RWPE2 (cell line): ENCODE measurements around the gene TSPAN2.

Experiments used
- ATAC-seq: fragments of 200-7000 bp; cut with Tn5 transposase; 3 replicates; pipeline ENCODE4 v1.9.1; 2021; ENCODE audit warnings: low read depth
- DNase-seq: peaks from one replicate; pipeline ENCODE4 v3.0.0-alpha.2; 2020; ENCODE audit warnings: low spot score
- H3K27ac ChIP-seq: fragments of 450-650 bp; 2 replicates; pipeline ENCODE4 v1.5.1; 2017; ENCODE audit warnings: mild to moderate bottlenecking; ENCODE audit not compliant: poor library complexity, severe bottlenecking
- H3K27me3 ChIP-seq: fragments of 250-450 bp; sonication (Bioruptor Pico); 2 replicates; pipeline ENCODE4 v1.5.1; 2021; ENCODE audit warnings: mild to moderate bottlenecking, moderate library complexity; ENCODE audit not compliant: insufficient read depth, poor library complexity, severe bottlenecking
- H3K36me3 ChIP-seq: fragments of 250-450 bp; sonication (Bioruptor Pico); 2 replicates; pipeline ENCODE4 v1.5.1; 2020; ENCODE audit warnings: low read depth, mild to moderate bottlenecking, moderate library complexity
- H3K4me1 ChIP-seq: fragments of 250-450 bp; sonication (Bioruptor Pico); 2 replicates; pipeline ENCODE4 v1.5.1; 2021; ENCODE audit warnings: mild to moderate bottlenecking, moderate library complexity; ENCODE audit not compliant: insufficient read depth, poor library complexity, severe bottlenecking
- H3K4me3 ChIP-seq: fragments of 250-450 bp; sonication (Bioruptor Pico); 2 replicates; pipeline ENCODE4 v1.5.1; 2021; ENCODE audit warnings: mild to moderate bottlenecking, moderate library complexity; ENCODE audit not compliant: severe bottlenecking
- H3K9me3 ChIP-seq: fragments of 250-450 bp; sonication (Bioruptor Pico); 2 replicates; pipeline ENCODE4 v1.5.1; 2021; ENCODE audit warnings: mild to moderate bottlenecking, moderate library complexity; ENCODE audit not compliant: severe bottlenecking
- CTCF ChIP-seq: fragments of 450-650 bp; IDR thresholded peaks from one replicate; pipeline ENCODE4 v1.5.1; 2017; ENCODE audit warnings: mild to moderate bottlenecking, moderate library complexity; ENCODE audit not compliant: poor library complexity, severe bottlenecking

Gene TSPAN2

GRCh38 chr1:115130786-115131185 lies 41.5 kb upstream of the TSPAN2 start:
- no peak for TF ChIP-seq CTCF
- no peak for DNase-seq
- no peaks in the 10 kb centered on the region for H3K9me3 ChIP-seq
- H3K27me3 ChIP-seq: no peaks in the 10 kb centered on the region
- H3K4me1 ChIP-seq: peaks cover 27% of the 10 kb centered on the region
- no peaks in the 10 kb centered on the region for H3K36me3 ChIP-seq
- H3K4me3 ChIP-seq: no peak overlapping the region
- ATAC-seq: no peak
- no peak overlapping the region for H3K27ac ChIP-seq

DNA sequence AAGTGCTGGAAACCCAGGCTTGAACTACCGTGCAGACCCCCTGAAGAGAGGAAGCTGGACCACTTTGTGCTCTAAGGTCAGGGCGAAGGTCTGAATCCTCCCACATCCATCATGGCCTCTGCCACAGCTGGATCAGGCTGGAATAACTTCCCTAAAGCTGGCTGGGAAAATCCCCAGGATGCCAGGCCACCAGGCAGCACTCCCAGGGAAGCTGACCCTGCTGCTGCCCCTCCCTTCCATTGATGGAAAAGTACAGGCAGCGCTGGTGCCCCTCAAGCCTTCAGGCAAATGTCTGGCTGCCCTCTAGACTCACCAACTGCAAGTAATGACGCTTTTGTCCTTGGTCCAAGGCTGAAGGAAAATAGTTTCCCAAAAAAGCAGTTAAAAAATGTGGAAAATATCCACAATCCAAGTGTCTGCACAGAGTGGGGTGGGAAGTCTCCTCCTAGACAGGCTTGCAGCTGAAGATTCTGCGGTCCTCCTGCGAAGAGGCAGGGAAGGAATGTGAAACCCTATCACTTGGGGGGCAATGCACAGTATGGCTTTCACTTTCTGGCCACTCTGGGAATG lies 39.9 kb upstream of the TSPAN2 start:
- Histone ChIP-seq H3K9me3 (no peaks in the 10 kb centered on the region), H3K36me3 (no peaks in the 10 kb centered on the region)
- ATAC-seq: no peak

DNA sequence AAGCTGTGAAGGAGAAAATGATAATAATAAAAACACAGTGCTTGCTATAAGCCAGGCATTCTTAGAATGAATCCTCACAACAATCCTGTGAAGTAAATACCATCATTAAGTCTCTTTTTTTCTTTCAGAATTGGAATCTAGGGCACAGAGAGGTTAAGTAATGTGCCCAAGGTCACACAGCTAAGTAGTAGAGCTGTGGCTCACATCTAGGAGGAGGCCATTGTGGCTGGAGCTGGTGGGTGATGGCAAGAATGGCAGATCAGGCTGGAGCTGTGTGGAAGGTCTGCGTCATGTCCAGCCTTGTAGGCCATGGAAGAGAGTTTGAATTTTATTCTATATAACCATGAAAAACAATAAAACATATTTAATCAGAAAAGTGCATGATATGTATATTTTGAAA lies 38.2 kb upstream of the TSPAN2 start:
- no peak for TF ChIP-seq CTCF
- no peaks in the 10 kb centered on the region for H3K9me3 ChIP-seq
- no peaks in the 10 kb centered on the region for H3K27me3 ChIP-seq
- no peak for DNase-seq
- no peak overlapping the region for H3K4me3 ChIP-seq
- no peak overlapping the region for H3K27ac ChIP-seq
- no peak for ATAC-seq
- no peaks in the 10 kb centered on the region for H3K36me3 ChIP-seq
- no peaks in the 10 kb centered on the region for H3K4me1 ChIP-seq

More for the DNA sequence above, 39.9 kb upstream of the TSPAN2 start:
- no peak overlapping the region for H3K27ac ChIP-seq
- no peak for DNase-seq
- H3K27me3 ChIP-seq: no peaks in the 10 kb centered on the region
- H3K4me3 ChIP-seq: no peak overlapping the region
- H3K4me1 ChIP-seq: peaks cover 11% of the 10 kb centered on the region
- no peak for TF ChIP-seq CTCF

DNA sequence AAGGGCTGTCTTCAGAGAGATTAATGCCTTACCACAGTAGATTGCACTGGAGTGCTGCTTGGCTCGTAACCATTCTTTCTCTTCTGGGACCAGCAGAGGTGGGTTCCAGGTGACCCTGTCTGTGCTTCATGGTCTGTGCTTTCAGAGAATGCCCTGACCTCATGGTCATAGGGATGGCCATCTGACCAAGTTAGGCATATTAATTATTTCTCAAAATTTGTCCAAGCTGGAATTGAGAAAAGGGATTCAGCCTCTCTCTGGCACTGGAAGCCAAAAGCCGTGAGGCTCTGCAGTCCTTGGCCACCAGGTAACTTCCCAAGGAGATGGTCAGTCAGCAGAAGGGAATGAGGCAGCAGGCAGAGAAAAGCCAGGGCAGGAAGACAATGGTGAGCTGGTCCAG lies 37.2 kb upstream of the TSPAN2 start:
- DNase-seq (no peak), ATAC-seq (no peak)
- Histone ChIP-seq H3K9me3 (no peaks in the 10 kb centered on the region), H3K27ac (no peak overlapping the region), H3K4me3 (no peak overlapping the region), H3K27me3 (no peaks in the 10 kb centered on the region), H3K4me1 (no peaks in the 10 kb centered on the region), H3K36me3 (no peaks in the 10 kb centered on the region)
- no peak for TF ChIP-seq CTCF

DNA sequence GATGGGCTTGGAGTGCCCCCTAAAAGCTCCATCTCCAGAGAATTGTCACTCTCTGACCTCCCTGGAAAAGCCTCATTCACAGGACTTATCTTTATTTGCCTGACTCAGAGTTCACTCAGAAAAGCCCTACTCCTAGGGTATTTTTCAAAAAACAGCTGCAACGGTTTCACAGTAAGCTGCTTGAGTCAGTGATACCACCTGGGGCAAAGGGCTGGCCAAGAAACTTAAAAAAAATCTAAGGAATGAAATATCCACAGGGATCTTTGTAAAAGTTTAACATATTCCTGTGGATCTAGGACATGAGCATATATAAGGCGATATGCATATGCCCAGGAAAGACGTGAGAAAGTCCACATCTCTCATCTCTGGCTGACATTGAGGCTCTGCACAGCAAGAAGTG lies 33.8 kb upstream of the TSPAN2 start:
- H3K27ac ChIP-seq: no peak overlapping the region
- ATAC-seq: no peak
- H3K36me3 ChIP-seq: no peaks in the 10 kb centered on the region
- no peaks in the 10 kb centered on the region for H3K4me1 ChIP-seq
- no peaks in the 10 kb centered on the region for H3K9me3 ChIP-seq
- DNase-seq: no peak
- TF ChIP-seq CTCF: no peak
- H3K4me3 ChIP-seq: no peak overlapping the region
- no peaks in the 10 kb centered on the region for H3K27me3 ChIP-seq
